Stimulated activated CD4-positive, alpha-beta T cell treated with anti-CD3 and anti-CD28 coated beads, Interleukin-12 subunit alpha, Interleukin-12 subunit beta, amount 100 ng/mL, for 48 hours (primary cell): ENCODE results near the gene KIF13A.
"Not testable (repeated sequence)": the region's sequence is repeated elsewhere in the genome, so short reads cannot be mapped to it uniquely, and the experiment has no call there.

Source experiments
- DNase-seq, 3 donors: peaks; one replicate each; pipeline ENCODE4 v3.0.0-alpha.2; 2020; ENCODE audit warnings: low read depth in 2 of 3, low spot score in 1 of 3

Gene KIF13A

GRCh38 chr6:17971128-17972073 lies 16.0 kb downstream of the KIF13A start:
- DNase-seq: no peak

DNA sequence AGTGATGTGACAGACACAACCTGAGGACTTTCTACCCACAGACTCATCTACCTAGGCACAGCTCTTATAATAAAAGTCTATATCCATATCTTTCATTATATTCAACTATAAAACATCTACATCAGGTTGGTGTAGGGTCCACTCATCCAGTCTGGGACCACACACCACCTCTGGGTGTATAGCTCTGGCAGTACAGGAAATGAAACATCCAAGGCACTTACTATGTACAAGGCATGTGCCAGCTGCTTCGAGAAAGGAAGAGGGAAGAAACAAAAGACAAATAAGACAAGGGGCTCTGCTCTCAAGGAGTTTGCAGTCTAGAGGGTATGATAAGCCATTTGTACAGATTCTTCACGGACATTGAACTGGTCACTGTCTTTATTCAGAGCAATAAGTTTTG lies 18.6 kb downstream of the KIF13A start:
- no peak for DNase-seq

DNA sequence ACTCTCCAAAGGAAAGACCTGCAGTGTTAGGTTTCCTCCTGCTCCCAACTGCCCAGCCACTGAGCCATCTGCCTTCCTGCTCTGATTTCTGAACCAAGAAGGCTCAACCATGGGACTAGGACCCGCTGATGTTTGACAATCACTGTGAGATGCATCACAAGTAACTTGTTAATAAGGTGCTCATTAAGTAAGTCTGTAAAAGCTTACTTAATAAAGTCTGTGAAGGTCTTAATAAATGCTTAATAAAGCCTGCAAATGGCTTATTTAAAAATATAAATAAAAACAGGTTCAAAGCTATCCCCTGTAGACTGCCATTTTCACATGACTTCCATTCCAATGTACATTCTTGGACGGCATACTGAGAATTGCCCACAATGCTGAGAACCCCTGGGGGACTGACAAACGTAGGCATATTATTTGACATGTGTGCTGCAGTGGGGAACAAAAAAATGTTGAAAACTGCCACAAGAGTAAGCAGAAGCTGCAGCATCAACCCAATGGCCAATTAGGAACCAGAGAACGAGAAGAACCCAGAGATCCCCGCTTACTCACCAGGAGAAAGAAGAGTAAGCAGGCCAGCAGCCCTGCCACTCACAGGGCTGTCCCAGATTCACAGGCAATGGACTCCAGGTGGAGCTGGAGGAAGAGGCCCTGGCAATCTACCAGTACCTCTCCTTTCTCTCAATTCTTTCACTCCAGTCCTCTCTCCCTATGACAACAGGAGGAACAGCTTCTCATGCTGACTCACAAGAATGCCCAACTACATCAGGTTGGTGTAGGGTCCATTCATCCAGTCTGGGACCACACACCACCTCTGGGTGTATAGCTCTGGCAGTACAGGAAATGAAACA lies 19.5 kb downstream of the KIF13A start:
- DNase-seq: no peak

GRCh38 chr6:17966451-17966850 lies 21.0 kb downstream of the KIF13A start:
- no peak for DNase-seq

GRCh38 chr6:17965397-17965796 lies 22.0 kb downstream of the KIF13A start:
- DNase-seq: no peak

DNA sequence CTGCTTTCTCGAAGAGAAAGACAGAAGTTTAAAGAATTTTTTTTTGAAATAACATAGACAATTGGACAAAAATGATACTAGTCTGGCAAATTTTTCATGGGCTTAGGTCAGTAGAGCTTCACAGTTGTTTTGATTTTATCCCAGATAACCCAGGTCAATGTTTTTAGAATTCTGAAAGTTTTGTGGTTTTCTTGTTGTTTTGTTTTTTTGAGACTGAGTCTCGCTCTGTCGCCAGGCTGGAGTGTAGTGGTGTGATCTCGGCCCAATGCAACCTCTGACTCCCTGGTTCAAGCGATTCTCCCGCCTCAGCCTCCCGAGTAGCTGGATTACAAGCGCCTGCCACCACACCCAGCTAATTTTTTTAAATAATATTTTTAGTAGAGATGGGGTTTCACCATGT lies 22.8 kb downstream of the KIF13A start:
- no peak for DNase-seq

- DNase-seq: no peak
These were observed 24.9 kb downstream of the KIF13A start for GRCh38 chr6:17962436-17963031.

DNA sequence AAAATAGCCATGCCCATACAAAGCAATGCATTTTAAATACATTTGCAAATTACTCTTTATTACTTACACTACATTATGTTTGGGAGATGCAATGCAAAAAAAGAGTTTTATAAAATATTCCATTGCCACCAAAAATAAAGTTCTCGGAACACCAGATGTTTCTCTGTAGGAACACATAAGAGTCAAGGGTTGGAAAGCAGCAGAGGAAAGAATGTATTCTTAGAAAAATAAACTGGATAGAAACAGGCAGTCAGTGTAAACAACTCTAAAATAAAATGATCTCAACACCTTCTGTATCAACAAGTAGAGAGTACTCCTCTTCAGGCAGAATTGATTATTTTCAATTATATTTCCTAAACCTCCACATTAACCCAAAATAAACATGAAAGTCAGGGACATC lies 28.1 kb downstream of the KIF13A start:
- no peak for DNase-seq

DNA sequence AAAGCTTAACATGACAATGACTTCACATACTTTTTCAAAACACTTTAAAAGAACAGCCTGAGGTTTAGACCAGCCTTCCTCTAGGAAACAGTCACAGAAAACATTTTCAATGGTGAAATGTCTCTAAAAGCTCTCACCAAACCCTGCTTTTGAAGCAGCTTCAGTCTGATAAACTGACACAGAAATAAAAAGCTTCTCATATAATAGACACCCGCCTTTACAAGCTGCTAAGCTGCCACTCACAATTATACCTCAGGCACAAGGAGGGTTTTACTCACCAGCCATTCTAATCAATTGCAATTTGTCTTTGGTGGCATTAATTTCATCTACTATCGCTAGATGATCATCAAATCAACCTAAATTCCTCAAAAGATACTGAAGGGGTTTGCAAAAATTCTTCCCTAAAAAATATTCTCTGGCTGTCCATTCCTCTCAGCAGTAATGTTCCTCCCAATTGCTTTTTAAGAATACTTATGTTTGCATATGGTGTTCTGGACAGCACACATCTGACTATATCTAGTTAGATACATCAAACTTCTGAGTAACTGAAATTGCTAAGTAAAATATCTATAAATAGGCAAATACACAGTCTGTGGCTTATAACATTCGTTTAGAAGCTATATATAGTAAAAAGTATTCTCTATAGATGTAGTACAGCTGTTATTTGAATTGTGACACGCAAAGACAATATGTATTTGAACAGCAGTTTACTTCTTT lies 29.4 kb downstream of the KIF13A start:
- no peak for DNase-seq

DNA sequence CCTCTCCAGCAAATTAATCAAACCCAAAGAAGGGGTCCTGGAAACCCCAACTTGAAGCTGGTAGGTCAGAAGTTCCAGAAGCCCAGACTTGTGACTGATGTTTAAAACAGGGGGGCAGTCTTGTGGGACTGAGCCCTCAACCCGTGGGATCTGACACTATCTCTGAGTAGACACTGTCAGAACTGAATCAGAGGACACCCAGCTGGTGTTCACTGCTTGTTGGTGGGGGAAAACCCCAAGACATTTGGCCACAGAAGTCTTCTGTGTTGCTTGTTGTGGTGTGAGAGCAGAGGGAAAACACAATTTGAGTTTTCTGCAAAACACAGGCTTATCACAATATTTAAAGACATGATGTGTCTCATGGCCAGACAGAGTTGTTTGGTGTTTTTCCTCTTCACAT lies 29.9 kb downstream of the KIF13A start:
- no peak for DNase-seq

GRCh38 chr6:17957086-17957485 lies 30.3 kb downstream of the KIF13A start:
- DNase-seq: no peak

DNA sequence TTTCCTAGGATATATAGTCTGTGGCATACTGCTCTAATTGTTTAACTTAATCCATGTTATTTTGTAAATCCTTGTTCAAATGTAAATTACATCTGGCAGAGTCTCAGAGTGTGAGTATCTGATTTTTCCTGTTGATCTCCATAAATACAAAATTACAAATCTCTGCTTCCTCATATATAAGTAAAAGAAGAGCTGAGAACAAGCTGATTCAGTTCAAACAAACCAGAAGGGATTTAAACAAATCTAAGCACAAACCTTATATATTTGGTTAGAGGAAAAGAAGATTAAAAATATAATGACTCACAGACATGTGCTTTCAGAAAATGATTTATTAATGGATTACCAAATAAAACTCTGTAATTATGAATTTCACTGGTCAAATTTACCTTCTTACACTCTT lies 37.3 kb downstream of the KIF13A start:
- no peak for DNase-seq

GRCh38 chr6:17949168-17949567 lies 38.3 kb downstream of the KIF13A start:
- no peak for DNase-seq

- no peak for DNase-seq
These were observed 38.7 kb downstream of the KIF13A start for GRCh38 chr6:17948725-17949124.

DNA sequence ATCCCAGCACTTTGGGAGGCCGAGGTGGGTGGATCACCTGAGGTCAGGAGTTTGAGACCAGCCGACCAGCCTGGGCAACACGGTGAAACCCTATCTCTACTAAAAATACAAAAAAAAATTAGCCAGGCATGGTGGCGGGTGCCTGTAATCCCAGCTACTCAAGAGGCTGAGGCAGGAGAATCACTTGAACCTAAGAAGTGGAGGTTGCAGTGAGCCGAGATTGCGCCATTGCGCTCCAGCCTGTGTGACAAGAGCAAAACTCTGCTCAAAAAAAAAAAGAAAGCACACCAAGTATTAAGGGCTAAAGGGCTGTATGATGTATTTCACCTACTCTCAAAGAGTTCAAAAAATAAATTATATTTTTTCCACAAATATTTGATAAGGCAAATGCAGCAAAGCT lies 39.9 kb downstream of the KIF13A start:
- DNase-seq: not testable (repeated sequence)

DNA sequence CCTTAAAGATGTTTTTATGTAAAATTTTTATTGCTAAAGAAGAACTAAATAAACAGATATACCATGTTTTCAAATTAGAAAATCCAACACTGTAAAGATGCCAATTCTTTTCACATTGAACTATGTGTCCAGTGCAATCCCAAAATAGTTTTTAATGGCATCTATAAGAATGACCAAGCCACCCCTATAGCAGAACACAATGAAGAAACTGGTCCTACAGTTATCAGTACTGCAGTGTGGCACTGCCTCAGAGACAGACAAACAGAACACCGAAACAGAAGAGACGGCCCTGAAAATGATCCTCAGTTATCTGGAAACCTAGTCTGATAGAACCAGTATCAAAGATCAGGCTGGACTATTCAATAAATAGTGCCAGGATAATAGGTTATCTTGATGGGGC lies 41.9 kb downstream of the KIF13A start:
- DNase-seq: no peak

DNA sequence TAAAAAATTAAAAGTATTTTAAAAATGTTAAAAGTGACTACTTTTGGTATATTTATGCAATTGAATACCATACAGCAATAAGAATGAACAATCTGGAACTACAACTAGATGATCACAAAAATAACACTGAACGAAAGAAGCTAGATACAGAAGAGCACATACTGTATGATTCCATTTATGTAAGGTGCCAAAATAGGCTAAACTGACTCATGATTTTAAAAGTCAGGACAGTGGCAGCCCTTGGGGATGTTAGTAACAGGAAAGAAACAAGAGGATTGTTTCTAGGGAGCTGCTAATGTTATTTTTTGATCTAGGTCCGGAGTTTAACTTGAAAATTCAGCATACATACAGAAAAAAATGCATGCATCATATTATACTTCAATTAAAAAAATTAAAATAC lies 42.3 kb downstream of the KIF13A start:
- DNase-seq: no peak

GRCh38 chr6:17941318-17941717 lies 46.1 kb downstream of the KIF13A start:
- DNase-seq: no peak

GRCh38 chr6:17940151-17940792 lies 47.2 kb downstream of the KIF13A start:
- no peak for DNase-seq

DNA sequence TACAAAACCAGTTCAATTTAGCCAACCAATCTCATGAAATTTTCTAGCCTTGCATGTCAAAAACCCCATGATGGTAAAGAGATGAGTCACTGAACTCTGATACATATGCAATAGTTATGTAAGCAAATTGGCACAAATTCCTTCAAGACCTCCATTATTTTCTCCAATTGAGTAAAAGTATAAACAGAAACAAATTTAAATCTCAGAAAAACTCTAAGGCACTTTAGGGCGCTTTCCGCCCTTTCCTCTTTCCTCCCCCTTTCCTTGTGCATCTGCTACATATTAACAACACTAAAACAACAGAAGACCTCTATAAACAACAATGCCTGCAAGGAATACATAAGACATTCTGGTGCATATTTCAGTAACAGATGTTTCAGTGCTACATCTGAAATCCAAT lies 48.5 kb downstream of the KIF13A start:
- no peak for DNase-seq
